GM12873 (cell line): ENCODE results near the gene GPX1.

Experiments
- CTCF ChIP-seq: IDR thresholded peaks from 2 replicates; pipeline ENCODE4 v1.5.1; 2012; ENCODE audit warnings: low read depth, mild to moderate bottlenecking, moderate library complexity, low read length, control low read depth; ENCODE audit not compliant: insufficient read depth; ENCODE audit errors: missing control alignments

Gene GPX1

GRCh38 chr3:49371946-49372345 is 13.8 kb upstream of the GPX1 start:
- TF ChIP-seq CTCF: no peak

- TF ChIP-seq CTCF: no peak
These were observed 12.6 kb upstream of the GPX1 start for GRCh38 chr3:49370585-49371290.

- TF ChIP-seq CTCF: no peak
These were observed 4.4 kb upstream of the GPX1 start for GRCh38 chr3:49362561-49362960.

- TF ChIP-seq CTCF: no peak
These were observed 1.5 kb upstream of the GPX1 start for GRCh38 chr3:49359623-49360022.

GRCh38 chr3:49358884-49359225 is 702 bp upstream of the GPX1 start:
- TF ChIP-seq CTCF: no peak

- TF ChIP-seq CTCF: no peak
These were observed 5.2 kb downstream of the GPX1 start for GRCh38 chr3:49352890-49353421.

GRCh38 chr3:49352281-49352680 is 5.9 kb downstream of the GPX1 start:
- TF ChIP-seq CTCF: no peak

GRCh38 chr3:49351521-49352011 is 6.6 kb downstream of the GPX1 start:
- no peak for TF ChIP-seq CTCF
